NCI-H748 (cell line): ENCODE measurements around the gene CCDC34.
A peak's percentile ranks its signal among the peaks of the same experiment; 100 is the strongest.

Source experiments
- DNase-seq: peaks from one replicate; lab custom pipeline; 2025; ENCODE audit not compliant: unreplicated experiment; lab: John Stamatoyannopoulos, UW

The CCDC34 gene

GRCh38 chr11:27392278-27393114 is 29.5 kb upstream of the CCDC34 start:
- DNase-seq, result peak; percentile 20

DNA sequence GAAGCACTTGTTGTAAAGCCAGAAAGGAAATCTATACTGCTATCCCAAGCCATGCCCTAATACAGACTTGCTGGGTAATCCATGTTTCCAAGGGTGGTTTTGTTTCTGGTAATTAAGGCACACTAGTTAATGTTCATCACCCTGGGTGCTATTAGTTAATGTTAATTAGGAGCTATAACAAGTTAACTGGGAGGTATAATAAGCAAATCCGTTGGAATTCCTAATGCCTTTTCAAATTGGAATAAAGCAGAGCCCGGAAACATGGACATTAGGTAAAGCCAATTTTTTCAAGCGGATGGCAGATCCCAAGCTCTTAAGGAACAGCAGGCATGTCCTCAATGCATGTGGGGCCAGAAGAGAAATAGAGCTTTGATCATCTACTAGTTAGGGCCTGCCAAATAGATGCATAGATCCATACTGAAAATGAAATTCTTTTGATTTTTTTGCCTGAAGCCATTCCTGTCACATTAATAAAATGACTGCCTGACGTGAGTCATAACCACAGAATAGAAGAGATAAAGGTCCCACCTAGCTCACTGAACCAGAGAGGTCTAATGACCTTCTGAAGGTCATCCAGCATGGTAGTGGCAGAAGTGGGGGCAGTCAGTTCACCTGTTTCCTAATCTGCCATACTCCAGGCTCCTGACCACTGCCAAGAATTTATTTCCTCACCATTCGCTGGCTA is 28.5 kb upstream of the CCDC34 start:
- no peak for DNase-seq

- DNase-seq, result no peak
Measured at GRCh38 chr11:27390318-27391295, 27.6 kb upstream of the CCDC34 start.

GRCh38 chr11:27388869-27389268 is 25.9 kb upstream of the CCDC34 start:
- no peak for DNase-seq

- no peak for DNase-seq
Measured at GRCh38 chr11:27388001-27388400, 25.0 kb upstream of the CCDC34 start.

DNA sequence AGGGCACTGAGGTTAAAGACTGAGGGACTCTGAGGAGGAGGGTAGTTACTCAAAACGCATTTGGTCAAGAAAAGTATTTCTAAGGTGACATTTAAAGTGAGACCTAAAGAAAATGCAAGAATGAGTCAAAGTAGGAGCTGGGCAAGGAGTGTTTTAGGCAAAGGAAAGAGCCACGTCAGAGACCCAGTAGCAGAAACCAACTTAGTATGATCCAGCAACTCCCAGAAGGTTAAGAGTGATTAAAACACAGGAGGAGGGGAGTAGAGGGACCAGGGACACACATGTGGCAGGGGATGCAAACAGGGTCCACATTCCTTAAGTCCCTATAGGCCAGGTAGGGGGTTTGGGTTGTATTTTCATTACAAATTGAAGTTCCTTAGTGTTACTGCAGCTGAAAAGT is 24.3 kb upstream of the CCDC34 start:
- no peak for DNase-seq

DNA sequence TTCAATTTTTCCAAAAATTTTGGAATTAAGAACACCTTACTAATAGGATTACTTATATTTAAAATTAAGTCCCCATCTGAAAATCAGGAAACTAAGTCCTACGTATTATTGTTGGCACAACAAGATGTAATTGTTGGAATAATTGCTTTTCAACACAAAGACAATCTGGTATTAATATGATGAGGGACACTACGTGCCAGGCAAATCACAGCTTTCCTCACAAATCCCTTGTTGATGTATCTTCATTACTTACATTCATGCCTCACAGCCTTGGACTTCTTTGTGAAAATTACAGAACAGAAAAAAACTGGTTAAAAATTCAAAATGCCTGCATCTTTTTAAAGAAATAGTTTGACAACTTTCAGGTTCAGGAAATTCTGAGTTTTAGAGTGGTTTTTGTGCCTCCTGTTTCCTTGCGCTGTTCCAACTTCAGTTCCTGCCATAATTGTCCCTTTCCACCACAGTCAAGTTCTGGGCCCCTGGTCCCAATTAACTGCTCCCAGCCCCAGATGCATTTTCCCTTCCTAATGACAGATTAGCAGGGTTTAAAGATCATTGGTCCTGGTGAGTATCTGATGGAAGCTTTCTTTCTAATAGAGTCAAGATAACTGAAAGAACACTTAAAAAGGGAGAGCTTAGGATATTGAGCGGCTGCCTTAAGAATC is 23.3 kb upstream of the CCDC34 start:
- no peak for DNase-seq

DNA sequence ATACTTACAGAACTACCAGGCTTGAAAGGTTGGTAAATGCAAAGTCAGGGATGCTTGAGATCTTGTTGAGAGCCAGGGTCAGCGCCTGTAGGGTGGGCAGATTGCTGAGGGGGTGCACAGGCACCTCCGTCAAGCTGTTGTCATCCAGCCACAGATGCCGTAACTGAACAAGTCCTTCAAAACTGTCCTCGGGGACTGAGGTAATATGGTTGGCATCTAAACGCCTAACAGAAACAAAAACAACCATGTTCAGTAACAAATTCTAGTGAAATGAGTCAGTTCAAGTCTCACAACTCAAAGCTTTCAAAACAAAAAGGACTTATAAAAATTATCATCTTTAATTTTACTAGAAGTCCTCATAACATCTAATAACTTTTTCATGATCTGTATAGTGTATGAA is 22.2 kb upstream of the CCDC34 start:
- DNase-seq, result no peak

DNA sequence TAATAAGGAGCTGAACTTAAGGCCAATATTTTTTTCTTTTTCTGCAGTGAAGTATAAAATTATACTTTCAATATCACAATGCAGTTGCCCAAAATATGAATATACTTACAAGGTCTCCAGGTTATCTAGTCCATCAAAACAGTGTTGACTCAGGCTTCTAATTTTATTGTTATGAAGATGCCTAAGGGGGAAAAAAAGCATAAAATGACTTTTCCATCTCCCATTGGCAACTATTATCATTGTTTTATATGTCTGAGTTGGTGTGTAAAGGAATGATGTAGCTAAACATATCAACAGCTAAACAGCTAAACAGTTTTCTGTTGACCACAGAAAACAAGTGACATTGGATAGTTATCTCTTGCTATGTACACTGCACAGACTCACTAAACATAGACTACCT is 21.2 kb upstream of the CCDC34 start:
- DNase-seq, result no peak

DNA sequence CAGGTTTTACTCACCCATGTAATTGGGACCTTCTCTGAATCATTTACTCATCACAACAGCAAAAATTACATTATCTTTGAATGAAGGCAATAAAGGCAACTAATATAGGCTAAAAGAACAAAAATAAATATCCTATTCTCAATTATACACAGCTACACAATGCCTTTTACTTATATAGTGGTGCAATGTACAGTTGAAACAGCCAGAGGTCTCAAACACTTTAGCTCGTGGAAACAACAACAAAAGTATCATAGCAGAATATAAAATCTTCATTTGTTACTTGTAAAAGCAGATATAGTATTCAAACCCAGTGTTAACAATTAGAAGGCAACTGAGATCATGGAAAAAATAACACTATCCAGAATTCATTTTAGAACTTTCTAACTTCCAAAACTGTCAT is 20.6 kb upstream of the CCDC34 start:
- no peak for DNase-seq

DNA sequence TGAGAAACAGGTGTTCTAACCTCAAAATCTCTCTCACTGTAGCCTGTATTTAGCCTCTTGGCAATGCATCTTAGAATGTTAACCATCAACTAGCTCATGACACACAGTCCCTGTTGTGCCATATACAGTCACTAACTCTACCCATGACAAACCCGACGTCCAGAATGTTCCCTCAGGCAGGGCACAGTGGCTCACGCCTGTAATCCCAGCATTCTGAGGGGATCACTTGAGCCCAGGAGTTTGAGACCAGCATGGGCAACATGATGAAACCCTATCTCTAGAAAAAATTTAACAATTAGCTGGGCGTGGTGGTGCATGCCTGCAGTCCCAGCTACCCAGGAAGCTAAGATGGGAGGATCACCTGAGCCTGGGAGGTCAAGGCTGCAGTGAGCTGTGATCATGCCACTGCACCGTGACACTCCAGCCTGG is 18.2 kb upstream of the CCDC34 start:
- no peak for DNase-seq

- no peak for DNase-seq
Measured at GRCh38 chr11:27380771-27381170, 17.8 kb upstream of the CCDC34 start.

- DNase-seq, result no peak
Measured at GRCh38 chr11:27379449-27379848, 16.4 kb upstream of the CCDC34 start.

DNA sequence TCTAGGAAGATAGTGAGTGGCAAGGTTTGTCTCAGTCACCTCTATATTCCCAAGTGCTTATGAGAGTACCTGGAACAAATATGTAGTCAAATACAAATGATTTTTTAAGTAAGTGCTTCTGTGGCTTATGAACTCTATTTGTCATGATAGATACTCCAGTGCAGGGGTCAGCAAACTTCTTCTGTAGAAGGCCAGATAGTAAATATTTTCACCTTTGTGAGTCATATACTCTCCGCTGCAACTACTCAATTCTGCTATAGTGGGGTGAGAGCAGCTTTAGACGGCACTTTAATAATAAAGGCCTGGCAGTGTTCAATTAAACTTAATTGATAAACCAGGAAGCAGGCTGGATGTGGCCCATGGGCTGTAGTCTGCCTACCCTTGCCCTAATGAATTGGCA is 12.4 kb upstream of the CCDC34 start:
- no peak for DNase-seq

DNA sequence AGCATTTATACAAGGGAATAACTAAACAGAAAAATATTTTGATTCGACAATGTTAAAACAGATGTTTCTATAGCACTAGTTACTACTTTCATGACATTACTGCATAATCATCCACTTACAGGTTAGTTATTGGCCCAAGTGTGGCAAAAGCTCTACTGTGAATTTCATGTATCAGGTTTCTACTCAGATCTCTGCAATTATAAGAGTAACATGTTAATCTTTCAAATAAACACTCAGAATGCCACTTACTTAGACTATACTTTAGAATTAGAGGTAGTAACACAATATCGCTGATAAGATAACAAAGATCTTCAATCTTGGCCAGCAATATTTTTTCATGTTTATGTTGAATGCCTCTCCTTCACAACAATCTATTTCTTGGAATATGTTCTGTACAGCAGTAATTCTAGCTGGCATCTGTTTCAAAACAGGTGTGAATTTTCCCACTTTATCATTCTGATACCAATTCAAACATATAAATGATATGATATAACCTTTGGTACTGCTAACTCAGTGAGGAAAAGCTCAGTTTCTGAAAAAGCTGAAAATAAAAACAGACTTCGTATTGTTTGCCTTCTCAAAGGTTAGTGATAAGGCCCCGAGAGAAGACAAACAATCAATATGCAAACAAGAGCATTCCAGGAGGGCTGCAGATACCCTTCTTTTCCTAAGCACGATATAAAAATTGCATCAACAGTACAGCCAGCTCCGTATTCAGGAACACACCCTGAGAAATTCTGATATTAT is 11.0 kb upstream of the CCDC34 start:
- DNase-seq, result no peak

GRCh38 chr11:27373392-27373791 is 10.4 kb upstream of the CCDC34 start:
- DNase-seq, result no peak

GRCh38 chr11:27372164-27372563 is 9.1 kb upstream of the CCDC34 start:
- DNase-seq, result no peak

GRCh38 chr11:27371489-27371888 is 8.5 kb upstream of the CCDC34 start:
- no peak for DNase-seq

- no peak for DNase-seq
Measured at GRCh38 chr11:27370374-27370773, 7.4 kb upstream of the CCDC34 start.

DNA sequence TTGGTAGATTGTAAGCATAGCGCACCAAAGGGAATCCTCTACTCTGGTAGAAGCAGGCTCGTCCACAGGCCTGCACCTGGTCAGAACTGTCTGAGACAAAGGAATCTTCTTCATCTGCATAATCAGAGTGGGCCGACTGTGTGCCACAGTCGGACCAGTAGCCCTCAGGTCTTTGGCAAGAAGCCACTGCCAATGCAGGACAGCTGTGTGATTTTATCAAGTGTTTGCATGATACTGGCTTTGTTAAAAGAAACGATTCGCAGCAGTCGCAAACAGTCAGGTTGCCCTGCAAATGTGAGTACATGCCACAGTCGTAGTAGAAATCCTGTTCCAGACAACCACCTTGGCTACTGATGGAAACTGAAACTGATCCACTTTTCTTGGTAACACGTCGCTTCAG is 4.9 kb upstream of the CCDC34 start:
- peak; percentile 97 for DNase-seq
